GM21515 (cell line): ENCODE measurements around the gene NR2F2.

Experiments
- ATAC-seq: cut with Tn5 transposase; IDR thresholded peaks from one replicate; pipeline ENCODE4 v1.9.1; 2021; ENCODE audit not compliant: unreplicated experiment

The NR2F2 gene

DNA sequence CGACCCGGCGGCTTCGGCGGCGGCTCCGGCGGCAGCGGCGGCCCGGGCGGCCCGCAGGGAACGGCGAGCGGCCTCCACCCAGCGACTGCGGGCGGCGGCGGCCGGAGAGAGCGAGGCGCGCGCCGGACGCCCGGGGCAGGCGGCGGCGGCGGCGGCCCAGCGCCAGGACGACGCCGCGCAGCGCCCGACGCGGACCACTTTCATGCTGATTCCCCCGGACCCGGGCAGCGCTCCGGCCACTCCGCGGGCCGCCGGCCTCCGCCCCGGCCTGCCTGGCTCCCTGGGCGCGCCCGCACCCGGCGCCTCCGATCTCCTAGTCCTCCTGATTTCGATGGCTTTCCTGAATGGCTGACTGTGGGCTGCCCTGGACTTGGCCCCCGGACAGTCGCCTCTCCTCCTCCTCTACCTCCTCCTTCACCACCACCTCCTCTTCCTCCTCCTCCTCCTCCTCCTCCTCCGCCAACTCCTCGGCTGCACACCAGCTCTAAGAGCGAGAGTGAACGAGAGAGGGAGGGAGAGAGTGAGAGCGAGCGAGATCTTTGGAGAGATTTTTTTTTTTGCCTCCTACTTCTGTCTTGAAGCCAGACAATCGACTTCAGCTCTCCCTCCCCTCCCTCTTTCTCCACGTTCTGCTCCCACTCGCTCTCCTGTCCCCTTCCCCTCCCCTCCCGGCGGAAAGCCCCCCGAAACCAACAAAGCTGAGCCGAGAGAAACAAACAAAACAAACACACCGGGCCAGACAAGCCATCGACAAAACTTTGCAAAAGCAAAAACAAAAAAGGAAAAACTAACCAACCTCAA lies 844 bp downstream of the NR2F2 start:
- ATAC-seq = no peak

DNA sequence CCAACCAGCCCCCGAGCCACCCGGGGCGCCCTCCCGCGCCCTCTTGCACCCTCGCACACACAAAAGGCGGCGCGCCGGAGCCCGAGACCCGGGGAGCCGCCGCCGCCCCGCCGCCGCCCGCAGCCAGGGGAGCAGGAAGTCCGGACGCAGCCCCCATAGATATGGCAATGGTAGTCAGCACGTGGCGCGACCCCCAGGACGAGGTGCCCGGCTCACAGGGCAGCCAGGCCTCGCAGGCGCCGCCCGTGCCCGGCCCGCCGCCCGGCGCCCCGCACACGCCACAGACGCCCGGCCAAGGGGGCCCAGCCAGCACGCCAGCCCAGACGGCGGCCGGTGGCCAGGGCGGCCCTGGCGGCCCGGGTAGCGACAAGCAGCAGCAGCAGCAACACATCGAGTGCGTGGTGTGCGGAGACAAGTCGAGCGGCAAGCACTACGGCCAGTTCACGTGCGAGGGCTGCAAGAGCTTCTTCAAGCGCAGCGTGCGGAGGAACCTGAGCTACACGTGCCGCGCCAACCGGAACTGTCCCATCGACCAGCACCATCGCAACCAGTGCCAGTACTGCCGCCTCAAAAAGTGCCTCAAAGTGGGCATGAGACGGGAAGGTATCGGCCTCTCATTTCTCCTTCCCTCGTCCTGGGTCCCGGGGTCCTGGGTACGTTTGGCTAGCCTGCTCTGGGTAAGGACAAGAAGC lies 1.6 kb downstream of the NR2F2 start:
- no peak for ATAC-seq

DNA sequence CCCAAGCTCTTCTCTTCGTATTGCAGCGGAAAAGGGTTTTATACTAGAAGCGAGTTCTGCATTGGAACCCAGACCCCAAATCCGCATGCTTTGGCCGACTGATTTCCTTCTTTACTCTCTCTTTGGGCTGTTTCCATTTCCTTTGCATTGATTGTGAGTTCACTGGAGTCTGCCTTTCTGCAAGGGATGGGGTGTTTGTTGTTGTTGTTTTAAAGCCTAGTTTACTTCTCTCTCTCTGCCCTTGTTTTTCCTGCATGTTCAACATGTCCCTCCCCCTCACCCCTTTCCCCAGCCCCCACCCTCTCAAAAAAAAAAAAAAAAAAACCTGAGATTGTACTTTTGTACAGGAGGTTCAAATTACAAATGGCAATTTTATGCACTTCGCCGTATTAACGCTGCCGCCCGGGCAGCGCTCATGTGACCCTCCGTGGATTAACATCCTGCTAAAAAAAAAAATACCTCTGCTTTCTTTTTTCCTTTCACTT lies 2.2 kb downstream of the NR2F2 start:
- no peak for ATAC-seq

DNA sequence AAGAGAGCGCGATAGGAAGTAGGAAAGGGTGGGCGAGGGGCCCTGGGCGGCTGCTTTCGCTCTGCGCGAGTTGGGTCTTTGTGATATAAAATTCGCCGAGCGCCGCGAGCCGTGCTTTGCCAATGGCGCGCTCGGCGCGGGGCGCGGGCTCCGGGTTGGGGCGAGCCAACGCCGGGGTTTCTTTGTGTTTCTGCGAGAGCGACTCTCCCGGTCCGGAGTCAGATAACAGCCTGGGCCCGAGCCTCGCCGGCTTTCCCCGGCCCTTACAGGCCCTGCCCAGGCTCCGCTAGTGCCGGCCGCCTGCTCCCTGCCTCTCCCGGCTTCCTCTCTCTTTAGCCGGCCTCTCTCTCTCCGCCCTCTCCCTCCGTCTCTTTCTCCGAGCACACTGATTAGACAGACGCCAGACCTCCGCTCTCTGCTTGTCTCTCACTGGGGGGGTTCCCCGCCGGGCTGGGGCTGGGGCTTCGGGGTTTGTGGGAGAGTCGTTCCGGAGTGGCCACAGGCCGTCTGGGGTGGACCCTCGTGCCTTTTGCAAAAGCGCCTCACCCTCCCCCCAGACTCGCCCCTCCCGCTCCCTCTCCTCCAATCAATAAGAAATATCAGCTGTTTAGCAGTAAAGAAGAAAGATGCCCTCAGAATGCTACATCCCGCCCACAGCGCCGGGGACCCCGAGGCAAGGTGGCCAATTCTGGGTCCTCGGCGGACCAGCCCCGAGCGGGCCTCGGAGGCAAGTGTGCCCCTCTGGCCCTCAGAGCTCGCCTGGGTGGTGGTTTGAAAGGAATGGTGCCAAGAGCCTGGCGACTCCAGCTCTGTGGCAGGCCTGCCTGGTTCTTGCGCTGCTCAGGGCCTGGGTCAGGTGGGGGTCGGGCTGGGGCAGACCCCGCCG lies 2.9 kb downstream of the NR2F2 start:
- ATAC-seq = no peak

DNA sequence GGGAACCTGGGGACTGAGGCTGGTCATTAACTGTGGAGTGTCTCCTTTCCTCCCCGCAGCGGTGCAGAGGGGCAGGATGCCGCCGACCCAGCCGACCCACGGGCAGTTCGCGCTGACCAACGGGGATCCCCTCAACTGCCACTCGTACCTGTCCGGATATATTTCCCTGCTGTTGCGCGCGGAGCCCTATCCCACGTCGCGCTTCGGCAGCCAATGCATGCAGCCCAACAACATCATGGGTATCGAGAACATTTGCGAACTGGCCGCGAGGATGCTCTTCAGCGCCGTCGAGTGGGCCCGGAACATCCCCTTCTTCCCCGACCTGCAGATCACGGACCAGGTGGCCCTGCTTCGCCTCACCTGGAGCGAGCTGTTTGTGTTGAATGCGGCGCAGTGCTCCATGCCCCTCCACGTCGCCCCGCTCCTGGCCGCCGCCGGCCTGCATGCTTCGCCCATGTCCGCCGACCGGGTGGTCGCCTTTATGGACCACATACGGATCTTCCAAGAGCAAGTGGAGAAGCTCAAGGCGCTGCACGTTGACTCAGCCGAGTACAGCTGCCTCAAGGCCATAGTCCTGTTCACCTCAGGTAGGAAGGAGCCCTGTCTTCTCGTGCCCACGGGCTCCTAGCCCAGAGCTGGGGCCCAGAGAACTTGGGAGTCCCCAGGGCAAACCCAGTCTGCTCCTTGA lies 3.7 kb downstream of the NR2F2 start:
- ATAC-seq = no peak

DNA sequence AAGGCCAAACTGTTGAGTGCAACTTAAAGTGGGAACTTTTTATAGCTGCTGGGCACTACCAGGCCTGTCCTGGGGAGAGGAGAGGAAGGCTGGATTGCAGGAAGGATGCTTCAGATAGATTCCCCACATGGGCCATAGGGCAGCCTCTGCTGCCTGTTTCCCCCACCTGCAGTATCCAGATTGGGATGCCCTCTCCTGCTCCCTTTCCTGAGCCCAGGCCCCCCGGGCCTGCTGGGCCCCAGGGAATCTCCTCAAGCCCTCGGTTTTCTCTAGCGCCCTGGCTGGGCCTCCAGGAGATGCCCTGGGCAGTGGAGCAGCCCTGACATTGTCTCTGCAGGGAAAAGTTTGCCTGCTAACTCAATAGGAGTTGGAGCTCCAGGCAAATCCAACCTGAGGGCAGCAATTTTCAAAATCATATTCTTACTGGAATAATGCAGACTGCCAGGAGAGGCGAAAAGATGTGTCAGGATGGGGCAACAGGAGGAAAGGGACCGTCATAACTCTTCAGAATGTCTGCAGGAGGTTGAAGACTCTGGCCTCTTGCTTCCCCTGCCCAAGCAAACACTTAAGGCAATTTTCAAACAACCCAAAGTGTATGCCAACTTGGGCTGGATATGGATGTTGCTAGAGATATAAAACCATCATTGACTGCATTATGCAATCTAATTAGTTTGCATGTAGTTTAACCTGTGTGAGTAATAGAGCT lies 4.4 kb downstream of the NR2F2 start:
- ATAC-seq = no peak

DNA sequence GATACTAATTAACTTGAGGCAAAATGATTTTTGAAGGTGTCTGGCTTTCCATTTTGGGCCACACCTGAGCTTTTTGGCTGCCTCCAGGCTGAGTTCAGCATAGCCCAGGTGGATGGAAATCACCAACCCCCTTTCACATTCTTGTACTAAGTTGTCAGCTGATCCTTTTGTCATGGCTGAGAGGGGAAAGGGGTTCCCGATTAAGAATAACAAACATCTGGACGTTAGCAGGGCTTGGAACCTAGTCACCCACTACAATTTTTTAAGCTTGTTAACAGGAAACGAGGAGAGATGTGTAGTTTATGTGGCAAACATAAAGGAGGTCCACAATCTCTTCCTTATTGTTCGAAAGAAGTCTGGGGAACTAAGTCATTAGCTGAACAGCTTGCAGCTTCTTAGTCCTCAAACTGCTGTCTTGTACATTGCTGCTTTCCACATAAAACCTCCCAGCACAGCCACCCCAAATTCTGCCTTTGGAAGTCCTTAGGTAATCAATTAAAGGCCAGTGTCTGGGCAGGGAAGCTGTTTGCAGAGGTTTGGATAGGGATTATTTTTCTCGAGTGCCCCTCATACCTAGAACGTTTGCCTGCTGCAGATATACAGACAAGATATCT lies 5.0 kb downstream of the NR2F2 start:
- ATAC-seq = no peak

DNA sequence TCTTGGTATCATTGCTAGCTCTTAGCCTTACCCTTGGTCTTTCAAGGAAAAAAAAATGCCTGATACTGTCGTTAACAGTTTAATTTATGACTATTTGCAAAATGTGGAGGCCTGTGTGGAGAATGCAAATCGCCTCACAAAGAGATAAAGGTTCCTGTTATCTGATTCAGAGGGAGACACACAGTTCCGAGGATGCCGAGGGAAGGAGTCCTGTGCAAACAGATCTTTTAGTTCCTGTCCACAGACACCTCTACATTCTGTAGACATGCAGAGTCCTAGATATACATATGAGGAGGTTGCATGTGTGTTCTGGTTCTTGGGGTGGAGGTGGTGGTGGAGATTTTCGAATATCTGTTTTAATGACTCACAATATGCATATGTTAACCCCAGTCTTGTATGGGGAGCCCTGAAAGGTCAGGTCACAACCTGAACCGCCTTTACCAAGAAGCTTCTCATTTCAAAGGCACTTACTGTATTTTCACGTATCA lies 5.7 kb downstream of the NR2F2 start:
- ATAC-seq = no peak

DNA sequence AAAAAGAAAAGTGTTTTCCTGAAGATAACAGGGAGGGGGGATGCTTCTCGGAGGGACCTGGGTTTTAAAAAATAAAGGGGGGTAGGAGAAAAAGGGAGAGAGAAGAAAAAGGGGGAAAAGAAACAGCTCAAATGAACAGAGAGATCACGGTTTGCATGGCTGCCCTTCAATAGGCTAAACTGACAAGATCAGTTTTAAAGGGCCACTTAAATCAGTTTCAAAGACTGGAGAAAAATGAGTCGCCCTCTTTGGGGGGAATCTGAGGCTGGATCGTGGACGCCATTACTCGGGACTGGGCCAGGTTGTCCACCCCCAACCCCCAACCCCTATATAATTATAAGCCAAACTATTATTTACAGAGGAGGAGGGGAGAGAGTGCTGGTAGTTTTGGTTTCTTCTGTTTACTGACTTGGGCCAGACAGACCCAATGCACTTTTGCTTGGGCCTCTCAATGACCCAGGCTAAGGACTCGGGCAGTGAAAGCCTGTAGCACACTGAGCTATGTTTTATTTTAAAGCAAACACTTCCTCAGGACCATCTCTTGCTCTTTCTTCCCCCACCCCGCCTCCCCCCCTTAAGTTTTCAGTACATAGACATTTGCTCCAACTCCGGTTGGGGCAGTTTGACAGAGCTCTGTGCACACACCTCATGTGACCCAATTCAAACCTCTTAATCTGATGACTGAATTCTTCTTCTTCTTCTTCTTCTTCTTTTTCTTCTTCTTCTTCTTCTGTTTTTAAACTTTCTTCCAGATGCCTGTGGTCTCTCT lies 6.3 kb downstream of the NR2F2 start:
- no peak for ATAC-seq

DNA sequence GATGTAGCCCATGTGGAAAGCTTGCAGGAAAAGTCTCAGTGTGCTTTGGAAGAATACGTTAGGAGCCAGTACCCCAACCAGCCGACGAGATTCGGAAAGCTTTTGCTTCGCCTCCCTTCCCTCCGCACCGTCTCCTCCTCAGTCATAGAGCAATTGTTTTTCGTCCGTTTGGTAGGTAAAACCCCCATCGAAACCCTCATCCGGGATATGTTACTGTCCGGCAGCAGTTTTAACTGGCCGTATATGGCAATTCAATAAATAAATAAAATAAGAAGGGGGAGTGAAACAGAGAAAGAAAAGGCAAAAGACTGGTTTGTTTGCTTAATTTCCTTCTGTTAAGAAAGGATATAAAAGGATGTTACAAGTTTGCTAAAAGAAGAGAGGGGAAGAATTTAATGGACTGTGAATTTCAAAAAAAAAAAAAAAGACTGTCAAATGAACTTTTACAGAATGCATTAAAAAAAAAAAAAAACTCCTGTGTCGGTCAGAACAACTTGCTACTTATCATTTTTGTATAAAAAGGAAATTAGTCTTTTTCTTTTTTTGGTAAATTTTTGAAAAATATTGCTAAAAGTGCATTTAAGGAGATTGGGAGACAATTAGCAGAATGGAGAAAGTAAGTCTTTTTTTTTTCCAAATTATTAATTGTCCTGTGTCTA lies 7.0 kb downstream of the NR2F2 start:
- no peak for ATAC-seq

DNA sequence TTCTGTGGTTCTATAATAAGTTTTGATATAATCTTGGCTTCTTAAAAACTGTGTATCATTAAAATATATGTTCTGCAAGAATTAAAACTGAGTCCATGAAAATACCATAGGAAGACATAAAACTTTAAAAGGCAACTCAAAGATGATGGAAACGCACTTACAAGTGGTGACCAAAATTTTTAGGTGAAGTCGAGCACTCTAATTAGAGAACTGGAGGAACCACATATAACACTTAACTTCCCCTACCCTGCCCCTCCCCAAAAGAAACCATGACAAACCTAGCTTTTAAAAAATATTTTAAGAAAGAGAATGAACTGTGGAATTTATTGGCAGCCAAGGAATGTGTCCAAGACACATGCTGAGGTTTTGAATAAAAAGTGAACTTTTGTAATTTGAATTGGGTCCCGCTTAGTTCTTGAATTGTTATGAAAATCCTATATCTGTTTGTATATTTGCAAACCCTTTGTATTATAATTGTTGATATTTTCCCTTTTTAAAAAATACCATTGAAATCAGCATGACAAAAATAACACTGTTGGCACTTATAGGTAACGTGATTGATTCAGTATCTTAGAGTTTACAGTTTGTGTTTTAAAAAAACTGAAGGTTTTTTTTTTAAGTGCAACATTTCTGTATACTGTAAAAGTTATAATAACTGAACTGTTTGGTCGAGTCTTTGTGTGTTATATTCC lies 7.7 kb downstream of the NR2F2 start:
- no peak for ATAC-seq

DNA sequence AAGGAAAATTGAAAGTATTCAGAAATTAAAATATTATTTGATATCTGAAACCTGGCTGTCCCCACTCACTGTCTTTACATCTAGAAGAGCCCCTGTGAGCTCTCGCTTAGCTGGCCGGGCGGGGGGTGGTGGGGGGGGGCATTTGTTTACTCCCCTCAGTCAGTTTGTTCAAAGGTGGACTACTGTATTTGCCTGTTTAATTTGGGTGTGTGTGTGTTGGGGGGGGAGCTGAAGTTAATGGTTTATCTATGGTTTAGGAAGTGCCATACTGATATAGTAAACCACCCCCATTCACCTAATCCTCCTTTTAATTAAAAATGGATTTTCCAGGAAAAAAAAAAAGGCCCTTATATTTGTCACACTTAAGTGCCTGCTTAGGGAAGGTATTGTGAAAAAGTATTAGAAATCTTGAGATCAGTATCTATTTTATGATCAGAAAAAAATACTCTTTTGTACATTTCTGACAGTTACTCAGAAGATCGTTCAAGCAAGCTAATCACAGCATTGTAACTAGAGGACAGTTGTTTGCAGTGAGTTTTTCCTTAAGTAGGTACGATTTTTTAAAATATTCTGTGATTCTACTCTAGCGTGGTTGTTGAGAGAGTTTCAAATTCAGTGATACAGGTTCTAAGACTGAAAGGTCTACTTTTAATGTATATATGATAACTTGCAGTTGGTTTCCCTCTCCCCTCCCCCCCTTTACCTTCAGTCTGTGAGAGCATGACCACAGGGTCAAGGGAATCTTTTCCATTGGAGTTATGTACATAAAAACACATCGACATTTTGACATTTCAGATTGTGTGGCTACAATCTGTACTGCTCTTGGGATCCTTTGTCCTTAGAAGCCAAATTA lies 8.5 kb downstream of the NR2F2 start:
- no peak for ATAC-seq

DNA sequence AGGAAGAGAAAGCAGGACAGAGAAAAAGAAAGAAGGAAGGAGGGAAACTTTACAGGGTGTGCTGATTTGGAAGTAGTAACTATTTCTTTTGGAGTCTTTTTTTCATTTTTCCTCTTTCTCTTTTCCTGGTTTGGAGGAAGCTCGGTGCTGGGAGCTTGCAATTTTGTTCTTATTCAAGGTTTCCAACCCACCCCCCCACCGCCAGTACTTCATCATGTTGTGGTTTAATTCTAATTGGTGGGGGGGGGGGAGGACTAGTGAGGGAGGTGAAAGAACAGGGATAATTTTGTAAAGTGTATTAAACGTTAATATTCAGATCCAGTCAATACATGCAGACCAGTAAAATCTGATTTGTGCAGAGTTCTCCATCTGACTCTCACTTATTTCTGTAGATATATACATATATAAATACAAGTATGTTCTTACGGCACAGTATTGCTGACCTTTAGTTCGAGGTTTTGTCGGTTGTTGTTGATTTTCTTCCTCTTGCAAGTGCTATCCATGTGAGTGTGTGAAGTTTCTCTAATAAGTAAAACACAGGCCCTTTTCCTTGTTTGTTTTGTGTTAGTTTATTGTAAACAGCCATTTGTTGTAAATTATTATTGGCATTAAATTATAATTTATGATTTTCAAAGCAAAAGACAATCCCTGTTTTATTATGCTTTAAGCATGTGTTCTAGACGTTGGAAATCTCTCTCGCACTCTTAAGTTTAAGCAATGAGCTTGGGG lies 9.3 kb downstream of the NR2F2 start:
- ATAC-seq = no peak

DNA sequence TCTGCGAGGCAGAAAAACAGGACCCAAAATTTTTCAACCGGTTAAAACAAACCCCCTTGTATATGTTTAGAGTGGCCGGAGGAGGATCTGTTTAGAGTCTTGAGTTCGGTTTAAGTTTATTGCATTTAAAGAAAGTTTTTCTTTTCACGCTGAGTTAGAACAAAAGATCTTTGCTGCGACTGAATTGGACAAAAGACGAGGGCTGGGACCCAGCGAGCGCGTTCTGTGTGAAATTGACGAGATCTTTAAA lies 9.8 kb downstream of the NR2F2 start:
- ATAC-seq = no peak

DNA sequence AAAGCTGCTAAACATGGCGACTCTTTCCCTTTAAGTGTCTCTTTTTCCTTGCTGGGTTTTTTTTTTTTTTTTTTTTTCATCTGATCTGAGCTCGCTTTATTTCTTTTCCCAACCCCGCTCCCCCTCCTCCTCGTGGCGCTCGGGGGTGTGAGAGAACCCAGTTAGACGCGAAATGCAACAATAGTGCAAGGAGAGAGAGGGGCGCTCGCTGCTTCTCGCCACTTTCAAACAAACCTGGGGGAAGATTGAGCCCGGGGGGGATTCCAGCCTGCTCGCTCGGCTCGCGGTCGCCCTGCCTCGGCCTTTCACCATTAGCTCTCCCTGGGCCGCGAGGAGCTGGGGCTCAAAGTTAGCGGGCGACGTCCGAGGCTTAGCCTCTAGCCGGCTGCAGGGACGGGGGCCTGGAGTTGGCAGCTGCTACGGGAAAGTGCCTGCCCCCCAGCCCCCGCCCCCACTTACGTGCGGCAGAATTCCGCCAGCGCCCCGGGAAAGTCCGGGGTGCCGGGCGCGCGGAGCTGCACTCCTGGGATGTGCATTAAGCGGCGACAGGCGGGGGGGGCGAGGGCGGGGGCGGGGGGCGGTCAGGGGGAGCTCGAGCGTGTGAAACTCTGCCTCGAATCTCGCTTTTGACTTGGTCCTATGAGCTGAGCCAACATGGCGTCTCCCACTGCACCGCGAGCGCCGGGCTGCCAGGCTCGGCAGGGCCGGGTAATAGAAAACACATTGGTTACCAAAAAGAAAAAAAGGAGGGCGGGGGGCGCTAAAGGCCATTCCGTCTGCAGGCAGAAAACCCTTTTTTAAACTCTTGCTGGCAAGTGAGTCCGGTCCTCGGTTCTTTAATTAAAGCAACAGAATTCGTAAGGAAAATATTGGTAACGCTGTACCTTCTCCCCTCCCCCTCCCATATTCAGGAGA lies 10.4 kb downstream of the NR2F2 start:
- ATAC-seq = no peak
